IMR-90 (cell line): ENCODE results near the gene SLC25A26. TPM values are rescaled to one million over a fixed set of nuclear protein-coding genes. Genes with fewer than 3 reads are reported as not detected.

Experiments
- ATAC-seq: fragments of 200-7000 bp; cut with Tn5 transposase; 2 replicates; pipeline ENCODE4 v1.9.1; 2020; ENCODE audit warnings: low read depth, mild to moderate bottlenecking, moderate library complexity
- BruUV-seq: library from RNA; stranded (reverse); fragments of 400-500 nt; replicated peaks from 2 replicates; lab custom pipeline; 2021; lab: Mats Ljungman, UMichigan
- CTCF ChIA-PET: fragments of 300-600 bp; formaldehyde crosslinking; extraction: SDS; loops from one replicate; lab custom pipeline; 2021; ENCODE audit warnings: antibody characterized with exemption; lab: Yijun Ruan, JAX
- POLR2A ChIA-PET: fragments of 300-600 bp; sonication (Branson Sonifier 250); formaldehyde crosslinking; loops from one replicate; lab custom pipeline; 2022; ENCODE audit warnings: antibody characterized with exemption; ENCODE audit not compliant: unreplicated experiment; lab: Charles Lee
- DNase-seq: peaks from one replicate; pipeline ENCODE4 v3.0.0; 2013
- H2AFZ ChIP-seq: replicated peaks from 2 replicates; pipeline ENCODE3; 2013; ENCODE audit warnings: low read length, mild to moderate bottlenecking; ENCODE audit not compliant: poor library complexity
- H2AK5ac ChIP-seq: 2 replicates; pipeline ENCODE4 v1.6.1; 2013; ENCODE audit warnings: low read depth, low read length, inconsistent platforms
- H2AK9ac ChIP-seq: replicated peaks from 2 replicates; pipeline ENCODE3; 2013; ENCODE audit warnings: mild to moderate bottlenecking, low read depth, low read length, moderate library complexity; ENCODE audit not compliant: poor library complexity
- H2BK120ac ChIP-seq: 2 replicates; pipeline ENCODE4 v1.6.1; 2013; ENCODE audit warnings: low read depth, low read length, inconsistent platforms
- H2BK15ac ChIP-seq: 3 replicates; pipeline ENCODE4 v1.6.1; 2013; ENCODE audit warnings: low read depth, low read length, inconsistent platforms
- H2BK20ac ChIP-seq: 2 replicates; pipeline ENCODE4 v1.6.1; 2013; ENCODE audit warnings: low read depth, mild to moderate bottlenecking, inconsistent platforms, low read length, moderate library complexity
- H2BK5ac ChIP-seq: 2 replicates; pipeline ENCODE4 v1.6.1; 2013; ENCODE audit warnings: mild to moderate bottlenecking, low read depth, low read length, inconsistent platforms; ENCODE audit not compliant: poor library complexity, severe bottlenecking
- H3K14ac ChIP-seq: replicated peaks from 2 replicates; pipeline ENCODE4 v1.6.1; 2013; ENCODE audit warnings: low read depth, low read length, inconsistent platforms
- H3K18ac ChIP-seq: 2 replicates; pipeline ENCODE4 v1.6.1; 2013; ENCODE audit warnings: low read depth, low read length, control low read depth
- H3K23ac ChIP-seq: 2 replicates; pipeline ENCODE4 v1.6.1; 2013; ENCODE audit warnings: low read depth, low read length, inconsistent platforms
- H3K27ac ChIP-seq: 2 replicates; pipeline ENCODE4 v1.5.1; 2013; ENCODE audit warnings: mild to moderate bottlenecking, control low read depth, low read length; ENCODE audit not compliant: insufficient read depth
- H3K27me3 ChIP-seq: 2 replicates; pipeline ENCODE4 v1.6.1; 2013; ENCODE audit warnings: low read length; ENCODE audit not compliant: control insufficient read depth, insufficient read depth
- H3K36me3 ChIP-seq: 2 replicates; pipeline ENCODE4 v1.6.1; 2013; ENCODE audit warnings: low read length, mixed read lengths; ENCODE audit not compliant: control insufficient read depth, insufficient read depth
- H3K4ac ChIP-seq: 2 replicates; pipeline ENCODE4 v1.6.1; 2013; ENCODE audit warnings: low read depth, low read length, inconsistent platforms
- H3K4me1 ChIP-seq: 2 replicates; pipeline ENCODE4 v1.6.1; 2013; ENCODE audit warnings: low read length, mixed read lengths; ENCODE audit not compliant: control insufficient read depth, insufficient read depth
- H3K4me2 ChIP-seq: 2 replicates; pipeline ENCODE4 v1.6.1; 2013; ENCODE audit warnings: low read depth, mild to moderate bottlenecking, control low read depth, low read length, moderate library complexity
- H3K4me3 ChIP-seq: 2 replicates; pipeline ENCODE4 v1.5.1; 2013; ENCODE audit warnings: low read depth, mild to moderate bottlenecking, control low read depth, low read length, moderate library complexity; ENCODE audit not compliant: insufficient read depth
- H3K56ac ChIP-seq: 2 replicates; pipeline ENCODE4 v1.6.1; 2013; ENCODE audit warnings: low read length, inconsistent platforms; ENCODE audit not compliant: insufficient read depth; ENCODE audit errors: extremely low read depth
- H3K79me1 ChIP-seq, 2 experiments: 2 replicates each; pipeline ENCODE4 v1.6.1; 2013; ENCODE audit warnings: low read length in 2 of 2, inconsistent platforms in 1 of 2, low read depth in 1 of 2
- H3K9ac ChIP-seq: 2 replicates; pipeline ENCODE4 v1.6.1; 2013; ENCODE audit warnings: low read depth, low read length, control low read depth
- H3K9me1 ChIP-seq: 2 replicates; pipeline ENCODE4 v1.6.1; 2013; ENCODE audit warnings: low read length, inconsistent platforms; ENCODE audit not compliant: insufficient read depth
- H3K9me3 ChIP-seq: 2 replicates; pipeline ENCODE4 v1.6.1; 2013; ENCODE audit warnings: low read length; ENCODE audit not compliant: control insufficient read depth, insufficient read depth
- H4K20me1 ChIP-seq: 2 replicates; pipeline ENCODE4 v1.6.1; 2013; ENCODE audit warnings: low read length, inconsistent platforms; ENCODE audit not compliant: insufficient read depth
- H4K5ac ChIP-seq: 2 replicates; pipeline ENCODE4 v1.6.1; 2013; ENCODE audit warnings: mild to moderate bottlenecking, low read depth, low read length, control low read depth
- H4K8ac ChIP-seq, 2 experiments: 2 replicates each; pipeline ENCODE4 v1.6.1; 2013; ENCODE audit warnings: low read depth in 2 of 2, low read length in 2 of 2, control low read depth in 1 of 2, inconsistent platforms in 1 of 2
- H4K91ac ChIP-seq: 2 replicates; pipeline ENCODE4 v1.6.1; 2013; ENCODE audit warnings: low read depth, low read length, inconsistent platforms; ENCODE audit not compliant: insufficient read depth
- NFE2L2 ChIP-seq: fragments of 150-350 bp; IDR thresholded peaks from 2 replicates; pipeline ENCODE4 v1.6.1; 2016; ENCODE audit warnings: low read depth, mild to moderate bottlenecking, low read length
- POLR2A ChIP-seq: IDR thresholded peaks from 2 replicates; pipeline ENCODE4 v1.6.1; 2012; ENCODE audit warnings: mild to moderate bottlenecking, low read depth, low read length
- dilution Hi-C: fragments of 300-500 bp; cut with HindIII; formaldehyde crosslinking; loops from one replicate; pipeline ENCODE4 v1.14.3; 2018; ENCODE audit warnings: low sequenced_read_pairs; ENCODE audit not compliant: unreplicated experiment
- in situ Hi-C: fragments of 300-500 bp; cut with MboI; formaldehyde crosslinking; loops from 3 replicates; pipeline ENCODE4 v1.14.3; 2019; ENCODE audit warnings: low sequenced_read_pairs, inconsistent platforms, mixed read lengths
- intact Hi-C: fragments of 100-400 bp; cut with micrococcal nuclease; formaldehyde crosslinking; loops from 2 replicates; pipeline ENCODE4 v1.10.0; 2022
- polyA plus RNA-seq, 3 experiments: library from polyadenylated mRNA; depleted of rRNA; stranded (reverse); fragments of >200 nt; gene quantifications; 2 replicates each; pipeline ENCODE4 v1.2.3, GENCODE V29; 2012; ENCODE audit warnings: low replicate concordance in 1 of 3
- total RNA-seq: library from RNA; depleted of rRNA; stranded (reverse); fragments of >200 nt; gene quantifications from 2 replicates; pipeline ENCODE4 v1.2.3, GENCODE V29; 2012

Gene SLC25A26
- total and polyA plus RNA-seq, 2 of the 4 experiments (the other 2 are of a cell fraction) = 10.9 to 12.7 TPM

DNA sequence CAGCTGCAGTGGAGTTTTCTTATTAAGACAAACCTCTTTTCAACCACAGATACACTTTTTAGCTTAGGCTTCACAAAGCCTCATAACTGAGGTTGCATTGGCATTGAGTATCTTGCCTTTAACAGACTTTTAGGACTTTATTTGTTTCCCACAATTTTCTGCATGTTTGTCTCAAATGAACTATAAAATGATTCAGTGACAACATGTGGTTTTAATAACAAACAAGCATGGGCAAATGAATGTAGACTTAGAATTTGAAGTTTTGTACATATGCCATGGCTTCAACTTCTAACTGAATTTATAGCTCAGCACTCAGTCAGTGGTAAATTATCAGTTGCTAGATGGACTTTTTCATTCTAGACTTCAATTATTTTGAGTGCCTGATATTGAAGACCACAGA, 101.6 kb downstream of the SLC25A26 start:
- Histone ChIP-seq H2BK120ac (no peak overlapping the region), H4K8ac (no peak overlapping the region), H3K4me1 (peaks cover 4% of the 10 kb centered on the region; the same call in 1 of the 2 replicates), H3K9me3 (no peaks in the 10 kb centered on the region), H2AFZ (no peak overlapping the region), H3K56ac (no peak overlapping the region), H2BK20ac (no peak overlapping the region), H3K4me2 (no peak overlapping the region), H3K27ac (no peak overlapping the region), H3K4ac (no peak overlapping the region), H2BK15ac (no peak overlapping the region), H3K9ac (no peak overlapping the region), H3K79me1 (no peaks in the 10 kb centered on the region), H4K5ac (no peak overlapping the region), H2AK5ac (no peak overlapping the region), H2BK5ac (no peak overlapping the region), H3K27me3 (no peaks in the 10 kb centered on the region), H3K18ac (no peak overlapping the region), H3K9me1 (no peaks in the 10 kb centered on the region), H3K36me3 (no peaks in the 10 kb centered on the region), H3K23ac (no peak overlapping the region), H4K91ac (no peak overlapping the region), H4K20me1 (no peaks in the 10 kb centered on the region), H3K4me3 (no peak overlapping the region), H3K14ac (no peak overlapping the region), H2AK9ac (no peak overlapping the region)
- in situ Hi-C loops = no loop called here
- TF ChIP-seq NFE2L2 = no peak
- no peak for TF ChIP-seq POLR2A
- dilution Hi-C loops = no loop called here
- POLR2A ChIA-PET = no interaction called here
- DNase-seq (no peak), ATAC-seq (no peak)
- intact Hi-C loops = no loop called here
- BruUV-seq = no TSS peak
- CTCF ChIA-PET = no interaction called here
